GM23338 (cell line): ENCODE results near the gene PRR19. TPM values are rescaled to one million over a fixed set of nuclear protein-coding genes. Genes with fewer than 3 reads are reported as not detected.

Experiments
- ATAC-seq: fragments of 200-7000 bp; cut with Tn5 transposase; 3 replicates; pipeline ENCODE4 v1.9.1; 2020
- DNase-seq: peaks from one replicate; pipeline ENCODE4 v3.0.0-alpha.2; 2015; ENCODE audit warnings: low spot score
- H2AFZ ChIP-seq: fragments of 200-600 bp; sonication (generic); 2 replicates; pipeline ENCODE4 v1.8.0; 2016; ENCODE audit warnings: antibody characterized with exemption, mild to moderate bottlenecking, moderate library complexity
- H3F3A ChIP-seq: fragments of 200-600 bp; sonication (generic); replicated peaks from 2 replicates; pipeline ENCODE4 v1.8.0; 2017; ENCODE audit warnings: antibody characterized with exemption, mixed run types, low read depth
- H3K27ac ChIP-seq: fragments of 200-600 bp; sonication (generic); 2 replicates; pipeline ENCODE4 v1.6.1; 2016; ENCODE audit warnings: low read depth
- H3K27me3 ChIP-seq: fragments of 200-600 bp; sonication (generic); 2 replicates; pipeline ENCODE4 v1.8.0; 2016; ENCODE audit warnings: mild to moderate bottlenecking, mixed run types, moderate library complexity; ENCODE audit not compliant: insufficient read depth
- H3K36me3 ChIP-seq: fragments of 200-600 bp; sonication (generic); 2 replicates; pipeline ENCODE4 v1.8.0; 2016; ENCODE audit warnings: mild to moderate bottlenecking; ENCODE audit not compliant: insufficient read depth
- H3K4me1 ChIP-seq: fragments of 200-600 bp; sonication (generic); 2 replicates; pipeline ENCODE4 v1.8.0; 2016; ENCODE audit warnings: mild to moderate bottlenecking, moderate library complexity; ENCODE audit not compliant: insufficient read depth
- H3K4me2 ChIP-seq: fragments of 200-600 bp; sonication (generic); 2 replicates; pipeline ENCODE4 v1.7.1; 2017; ENCODE audit warnings: mixed run types
- H3K4me3 ChIP-seq: fragments of 200-600 bp; sonication (generic); 2 replicates; pipeline ENCODE4 v1.6.1; 2016; ENCODE audit warnings: mixed run types
- H3K79me2 ChIP-seq: fragments of 200-600 bp; sonication (generic); replicated peaks from 2 replicates; pipeline ENCODE4 v1.8.0; 2017; ENCODE audit warnings: mild to moderate bottlenecking; ENCODE audit not compliant: insufficient read depth
- H3K9me2 ChIP-seq: fragments of 200-600 bp; sonication (generic); 2 replicates; pipeline ENCODE4 v1.8.0; 2017; ENCODE audit not compliant: insufficient read depth
- H4K20me1 ChIP-seq: fragments of 200-600 bp; sonication (generic); replicated peaks from 2 replicates; pipeline ENCODE4 v1.8.0; 2017; ENCODE audit warnings: mild to moderate bottlenecking; ENCODE audit not compliant: insufficient read depth
- H3K27ac Mint-ChIP-seq: 2 replicates; pipeline ENCODE4 v1.8.0; 2020; ENCODE audit warnings: inconsistent platforms, mild to moderate bottlenecking, moderate library complexity, mixed read lengths
- H3K27me3 Mint-ChIP-seq: 3 replicates; pipeline ENCODE4 v1.8.0; 2022; ENCODE audit warnings: low read depth, mild to moderate bottlenecking, moderate library complexity, mixed read lengths, inconsistent platforms; ENCODE audit not compliant: insufficient read depth, poor library complexity
- H3K36me3 Mint-ChIP-seq: 3 replicates; pipeline ENCODE4 v1.8.0; 2021; ENCODE audit warnings: low read depth, mild to moderate bottlenecking, inconsistent platforms, moderate library complexity, mixed read lengths
- H3K4me1 Mint-ChIP-seq: 3 replicates; pipeline ENCODE4 v1.8.0; 2020; ENCODE audit warnings: mild to moderate bottlenecking, inconsistent platforms, mixed read lengths
- H3K4me3 Mint-ChIP-seq: 3 replicates; pipeline ENCODE4 v1.8.0; 2021; ENCODE audit warnings: moderate library complexity, mild to moderate bottlenecking, inconsistent platforms, mixed read lengths
- H3K9me3 Mint-ChIP-seq: 3 replicates; pipeline ENCODE4 v1.8.0; 2020; ENCODE audit warnings: moderate library complexity, mild to moderate bottlenecking, inconsistent platforms, mixed read lengths
- CREB1 ChIP-seq: fragments of 250-450 bp; sonication (Bioruptor Pico); IDR thresholded peaks from 2 replicates; pipeline ENCODE4 v1.5.0; 2020; ENCODE audit warnings: low read depth, mild to moderate bottlenecking, moderate library complexity
- ETS1 ChIP-seq: IDR thresholded peaks from 2 replicates; pipeline ENCODE4 v1.6.1; 2016; ENCODE audit warnings: antibody characterized with exemption
- EZH2 ChIP-seq: fragments of 200-600 bp; sonication (generic); IDR thresholded peaks from one replicate; pipeline ENCODE4 v1.8.0; 2017; ENCODE audit warnings: antibody characterized with exemption, mild to moderate bottlenecking, low read depth; ENCODE audit not compliant: unreplicated experiment
- EZH2phosphoT487 ChIP-seq: fragments of 200-600 bp; sonication (generic); IDR thresholded peaks from one replicate; pipeline ENCODE4 v1.8.1; 2018; ENCODE audit warnings: antibody characterized with exemption; ENCODE audit not compliant: unreplicated experiment
- JUNB ChIP-seq: IDR thresholded peaks from one replicate; pipeline ENCODE4 v1.6.1; 2016; ENCODE audit warnings: antibody characterized with exemption; ENCODE audit not compliant: unreplicated experiment
- NANOG ChIP-seq: IDR thresholded peaks from 2 replicates; pipeline ENCODE4 v1.6.1; 2016; ENCODE audit warnings: antibody characterized with exemption, borderline replicate concordance
- REST ChIP-seq: IDR thresholded peaks from one replicate; pipeline ENCODE4 v1.6.1; 2018; ENCODE audit warnings: antibody characterized with exemption; ENCODE audit not compliant: unreplicated experiment
- STAT1 ChIP-seq: IDR thresholded peaks from one replicate; pipeline ENCODE4 v1.6.1; 2016; ENCODE audit warnings: antibody characterized with exemption; ENCODE audit not compliant: unreplicated experiment
- ZNF114 ChIP-seq: fragments of 250-450 bp; sonication (Bioruptor Pico); IDR thresholded peaks from 2 replicates; pipeline ENCODE4 v1.5.0; 2020; ENCODE audit warnings: mild to moderate bottlenecking, moderate library complexity
- ZNF331 ChIP-seq: fragments of 250-450 bp; sonication (Bioruptor Pico); IDR thresholded peaks from 2 replicates; pipeline ENCODE4 v1.5.0; 2020; ENCODE audit warnings: low read depth, mild to moderate bottlenecking, moderate library complexity
- polyA plus RNA-seq: library from polyadenylated mRNA; unstranded; fragments of >200 nt; fragmentation: Nextera tagmentation; extraction: Ambion mirVana; gene quantifications from 2 replicates; pipeline ENCODE4 v1.2.1, GENCODE V29; 2016
- total RNA-seq: library from RNA; depleted of rRNA; stranded (reverse); fragments of >200 nt; shearing (Covaris generic); gene quantifications from 2 replicates; pipeline ENCODE4 v1.2.3, GENCODE V29; 2014

Gene PRR19
- total and polyA plus RNA-seq, 2 experiments from 2014 or later = 3.6 to 4.1 TPM

- Histone ChIP-seq H3F3A (no peaks in the 10 kb centered on the region), H3K4me1 (no peaks in the 10 kb centered on the region), H3K27me3 (no peaks in the 10 kb centered on the region), H3K27ac (no peak overlapping the region), H3K9me2 (no peaks in the 10 kb centered on the region), H3K4me2 (no peak overlapping the region), H3K4me3 (no peak overlapping the region), H4K20me1 (no peaks in the 10 kb centered on the region), H3K79me2 (no peaks in the 10 kb centered on the region), H3K36me3 (no peaks in the 10 kb centered on the region), H2AFZ (no peak overlapping the region)
- TF ChIP-seq ETS1 (no peak), JUNB (no peak), CREB1 (CRISPR knock-in tag) (no peak)
- peaks cover 3% of the 10 kb centered on the region for H3K27me3 Mint-ChIP-seq
- ATAC-seq (no peak), DNase-seq (no peak)
- peaks cover 3% of the 10 kb centered on the region; the same call in 1 of the 3 replicates for H3K9me3 Mint-ChIP-seq
- H3K36me3 Mint-ChIP-seq = peaks cover 15% of the 10 kb centered on the region; the same call in 2 of the 3 replicates
- no peak overlapping the region for H3K27ac Mint-ChIP-seq
- H3K4me1 Mint-ChIP-seq = peaks cover 3% of the 10 kb centered on the region; the same call in 1 of the 3 replicates
- no peak overlapping the region for H3K4me3 Mint-ChIP-seq
Measured at GRCh38 chr19:42351079-42351735, 49.3 kb downstream of the PRR19 start.

- H3K9me3 Mint-ChIP-seq = peaks cover 3% of the 10 kb centered on the region; the same call in 1 of the 3 replicates
- Histone ChIP-seq H3K27ac (no peak overlapping the region), H3K4me2 (no peak overlapping the region)
- TF ChIP-seq EZH2 (no peak), CREB1 (CRISPR knock-in tag) (no peak), JUNB (no peak), ETS1 (no peak), EZH2phosphoT487 (no peak), STAT1 (no peak), REST (no peak), NANOG (no peak), ZNF114 (CRISPR knock-in tag) (no peak), ZNF331 (CRISPR knock-in tag) (no peak)
Measured at GRCh38 chr19:42352301-42353259, 50.6 kb downstream of the PRR19 start.

More at GRCh38 chr19:42352301-42353259, 50.6 kb downstream of the PRR19 start:
- Histone ChIP-seq H3K27me3 (no peaks in the 10 kb centered on the region), H2AFZ (no peak overlapping the region), H3K9me2 (no peaks in the 10 kb centered on the region), H3K79me2 (no peaks in the 10 kb centered on the region), H3F3A (no peaks in the 10 kb centered on the region), H3K4me1 (no peaks in the 10 kb centered on the region), H3K4me3 (no peak overlapping the region), H4K20me1 (no peaks in the 10 kb centered on the region), H3K36me3 (no peaks in the 10 kb centered on the region)
- ATAC-seq (no peak; the same call in 2 of the 3 replicates), DNase-seq (peak; percentile 42)
- Mint-ChIP-seq H3K27ac (no peak overlapping the region), H3K36me3 (peaks cover 14% of the 10 kb centered on the region; the same call in 2 of the 3 replicates), H3K27me3 (peaks cover 3% of the 10 kb centered on the region), H3K4me1 (peaks cover 3% of the 10 kb centered on the region; the same call in 2 of the 3 replicates), H3K4me3 (no peak overlapping the region)
